Suppressor macrophage treated with lipopolysaccharide for 1 hour (primary cell): ENCODE data around the gene DENND10.
"Not testable (repeated sequence)": the region's sequence is repeated elsewhere in the genome, so short reads cannot be mapped to it uniquely, and the experiment has no call there.

Source experiments
- DNase-seq, 3 donors: peaks; one replicate each; pipeline ENCODE4 v3.0.0-alpha.2; 2020 to 2022

DENND10 gene

GRCh38 chr10:119167041-119167440, 63.1 kb downstream of the DENND10 start:
- no peak for DNase-seq

- DNase-seq: no peak
Observed at GRCh38 chr10:119174109-119174508, 70.2 kb downstream of the DENND10 start.

GRCh38 chr10:119176166-119176565, 72.3 kb downstream of the DENND10 start:
- no peak for DNase-seq

GRCh38 chr10:119177708-119178371, 73.9 kb downstream of the DENND10 start:
- peak in 2 of 3 donors; percentile 33 to 40 for DNase-seq

GRCh38 chr10:119178372-119179119, 74.6 kb downstream of the DENND10 start, which contains the start of gene PRDX3:
TSS of gene PRDX3 (minus strand) at chr10:119178812. CDS start at chr10:119178790, 22 bp downstream.
- peak; percentile 92 to 98 (median 95) for DNase-seq

- DNase-seq: not testable (repeated sequence)
Observed at GRCh38 chr10:119180850-119181400, 77.0 kb downstream of the DENND10 start.

GRCh38 chr10:119183664-119184412, 79.9 kb downstream of the DENND10 start:
- peak in 1 of 3 donors; percentile 20 for DNase-seq
